ENCODE results near the gene KIF5A.
"Not testable (repeated sequence)": the region's sequence is repeated elsewhere in the genome, so short reads cannot be mapped to it uniquely, and the experiment has no call there.

The KIF5A gene

DNA sequence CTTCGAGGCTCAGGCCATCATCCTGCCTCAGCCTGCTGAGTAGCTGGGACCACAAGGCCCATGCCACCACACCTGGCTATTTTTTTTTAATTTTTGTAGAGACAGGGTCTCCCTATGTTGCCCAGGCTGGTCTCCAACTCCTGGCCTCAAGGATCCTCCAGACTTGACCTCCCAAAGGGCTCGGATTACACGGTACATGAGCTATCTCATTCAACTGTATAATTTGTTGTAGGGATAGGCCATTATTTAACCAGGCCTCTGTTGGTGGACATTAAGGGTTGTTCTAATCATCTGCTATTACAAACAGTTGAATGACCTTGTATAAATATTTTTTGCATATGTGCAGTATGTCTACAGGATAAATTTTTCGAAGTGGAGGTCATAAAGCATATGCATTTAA is 9.0 kb downstream of the KIF5A start:
- DNase-seq (ENCODE audit: low read depth) = no peak

DNA sequence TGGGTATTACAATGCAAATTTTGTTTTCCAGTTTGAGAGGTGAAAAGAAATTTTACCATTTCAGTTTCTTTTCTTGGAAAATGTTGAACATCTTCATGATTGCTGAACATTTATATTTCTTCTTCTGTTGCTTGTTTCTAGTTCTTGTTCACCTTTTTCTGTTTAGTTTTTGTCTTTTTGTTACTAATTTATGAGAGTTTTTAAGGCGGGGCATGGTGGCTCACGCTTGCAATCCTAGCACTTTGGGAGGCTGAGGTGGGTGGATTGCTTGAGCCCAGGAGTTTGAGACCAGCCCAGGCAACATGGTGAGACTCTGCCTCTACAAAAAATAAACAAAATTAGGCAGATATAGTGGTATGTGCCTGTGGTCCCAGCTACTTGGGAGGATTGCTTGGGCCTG is 10.7 kb downstream of the KIF5A start:
- no peak for DNase-seq (ENCODE audit: low read depth)

GRCh38 chr12:57561117-57561516 is 11.3 kb downstream of the KIF5A start:
- peak; percentile 56 for DNase-seq (ENCODE audit: low read depth)

DNA sequence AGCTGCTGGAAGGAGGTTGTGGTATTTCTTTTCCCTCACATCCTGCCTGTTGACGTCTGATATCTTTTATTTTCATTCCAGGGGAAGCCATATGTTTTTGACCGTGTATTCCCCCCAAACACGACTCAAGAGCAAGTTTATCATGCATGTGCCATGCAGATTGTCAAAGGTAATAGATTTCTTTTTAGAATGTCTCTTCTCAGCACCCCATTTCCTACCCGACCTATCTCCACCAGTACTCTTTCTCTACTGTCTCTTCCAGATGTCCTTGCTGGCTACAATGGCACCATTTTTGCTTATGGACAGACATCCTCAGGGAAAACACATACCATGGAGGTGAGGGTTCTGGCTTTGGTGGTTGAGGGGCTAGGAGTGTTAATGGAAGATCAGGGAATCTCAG is 13.5 kb downstream of the KIF5A start:
- no peak for DNase-seq (ENCODE audit: low read depth)

DNA sequence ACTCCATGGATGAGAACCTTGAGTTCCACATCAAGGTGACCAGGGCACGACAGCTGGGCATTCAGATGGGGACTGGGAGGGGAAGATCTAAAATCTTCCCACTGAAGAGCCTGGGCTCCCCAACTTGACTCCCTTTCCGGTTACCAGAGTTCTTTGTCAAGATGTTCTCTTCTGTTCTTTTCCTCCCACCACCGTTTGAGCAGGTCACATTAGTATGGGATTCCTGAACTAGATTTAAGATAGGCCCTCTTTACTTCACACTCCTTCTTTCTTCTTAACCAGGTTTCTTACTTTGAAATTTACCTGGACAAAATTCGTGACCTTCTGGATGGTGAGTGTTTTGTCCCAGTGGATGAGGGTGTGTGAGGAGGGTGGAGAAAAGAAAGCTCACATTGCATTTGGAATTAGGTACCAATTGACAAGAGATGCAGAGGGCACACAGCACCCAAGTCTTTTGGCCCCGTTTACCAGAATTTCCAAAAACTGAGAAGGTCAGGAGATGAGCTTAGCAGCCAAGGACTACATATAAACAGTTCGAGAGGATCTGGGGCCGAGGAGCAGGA is 14.4 kb downstream of the KIF5A start:
- DNase-seq (ENCODE audit: low read depth) = no peak

GRCh38 chr12:57568838-57569237 is 19.0 kb downstream of the KIF5A start:
- no peak for DNase-seq (ENCODE audit: low read depth)

DNA sequence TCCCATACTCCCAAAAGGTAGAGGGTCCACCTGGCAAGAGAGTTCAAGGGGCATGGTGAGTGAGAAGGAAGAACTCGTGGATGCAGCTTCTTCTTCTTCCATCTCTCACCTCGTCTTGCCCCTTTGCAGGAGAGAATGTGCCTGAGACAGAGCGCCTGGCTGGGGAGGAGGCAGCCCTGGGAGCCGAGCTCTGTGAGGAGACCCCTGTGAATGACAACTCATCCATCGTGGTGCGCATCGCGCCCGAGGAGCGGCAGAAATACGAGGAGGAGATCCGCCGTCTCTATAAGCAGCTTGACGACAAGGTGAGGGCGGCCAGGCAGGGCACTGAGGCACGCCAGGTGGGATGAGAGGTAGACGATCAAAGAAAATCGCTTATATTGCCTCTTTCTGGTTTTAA is 20.0 kb downstream of the KIF5A start:
- DNase-seq (ENCODE audit: low read depth) = no peak

- not testable (repeated sequence) for DNase-seq (ENCODE audit: low read depth)
Observed at GRCh38 chr12:57570438-57570837, 20.6 kb downstream of the KIF5A start.

- DNase-seq (ENCODE audit: low read depth) = no peak
Observed at GRCh38 chr12:57571926-57572762, 22.3 kb downstream of the KIF5A start.

DNA sequence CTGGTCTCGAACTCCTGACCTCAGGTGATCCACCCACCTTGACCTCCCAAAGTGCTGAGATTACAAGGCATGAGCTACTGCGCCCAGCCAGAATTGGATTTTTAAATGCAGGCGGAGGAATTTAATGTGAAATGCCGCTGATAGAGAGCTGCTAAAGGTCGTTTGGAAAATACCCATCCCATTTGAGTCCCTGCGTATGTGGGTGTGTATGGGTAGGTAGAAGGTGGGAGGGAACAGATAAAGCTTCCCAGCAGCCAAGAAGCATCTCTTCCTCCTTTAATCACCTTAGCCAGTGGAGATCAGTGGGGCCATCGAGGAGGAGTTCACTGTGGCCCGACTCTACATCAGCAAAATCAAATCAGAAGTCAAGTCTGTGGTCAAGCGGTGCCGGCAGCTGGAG is 25.0 kb downstream of the KIF5A start:
- no peak for DNase-seq (ENCODE audit: low read depth)

GRCh38 chr12:57575771-57576612 is 26.1 kb downstream of the KIF5A start:
- no peak for DNase-seq (ENCODE audit: low read depth)

DNA sequence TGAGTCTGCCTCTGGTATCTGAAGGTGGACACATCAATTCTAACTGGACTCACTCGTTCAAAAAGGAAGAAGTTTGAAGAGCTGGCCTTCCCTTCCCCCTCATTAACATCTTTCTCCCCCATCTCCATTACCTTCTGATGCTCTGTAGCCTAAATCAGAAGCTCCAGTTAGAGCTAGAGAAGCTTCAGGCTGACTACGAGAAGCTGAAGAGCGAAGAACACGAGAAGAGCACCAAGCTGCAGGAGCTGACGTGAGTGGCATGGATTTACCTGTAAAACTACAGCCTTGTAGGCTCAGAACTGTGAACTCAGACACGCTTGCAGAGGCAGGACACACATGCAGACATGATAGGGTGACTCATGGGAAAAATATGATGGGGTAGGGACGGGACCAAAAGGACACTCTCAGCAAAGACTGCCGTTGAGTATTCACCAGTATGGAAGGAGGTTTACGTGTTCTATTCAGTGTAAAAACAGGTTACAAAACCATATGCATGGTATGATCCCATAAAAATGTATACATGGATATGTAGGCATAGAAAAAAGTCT is 26.8 kb downstream of the KIF5A start:
- no peak for DNase-seq (ENCODE audit: low read depth)

GRCh38 chr12:57577981-57578758 is 28.3 kb downstream of the KIF5A start:
- DNase-seq (ENCODE audit: low read depth) = no peak

GRCh38 chr12:57579011-57579410 is 29.2 kb downstream of the KIF5A start:
- no peak for DNase-seq (ENCODE audit: low read depth)

DNA sequence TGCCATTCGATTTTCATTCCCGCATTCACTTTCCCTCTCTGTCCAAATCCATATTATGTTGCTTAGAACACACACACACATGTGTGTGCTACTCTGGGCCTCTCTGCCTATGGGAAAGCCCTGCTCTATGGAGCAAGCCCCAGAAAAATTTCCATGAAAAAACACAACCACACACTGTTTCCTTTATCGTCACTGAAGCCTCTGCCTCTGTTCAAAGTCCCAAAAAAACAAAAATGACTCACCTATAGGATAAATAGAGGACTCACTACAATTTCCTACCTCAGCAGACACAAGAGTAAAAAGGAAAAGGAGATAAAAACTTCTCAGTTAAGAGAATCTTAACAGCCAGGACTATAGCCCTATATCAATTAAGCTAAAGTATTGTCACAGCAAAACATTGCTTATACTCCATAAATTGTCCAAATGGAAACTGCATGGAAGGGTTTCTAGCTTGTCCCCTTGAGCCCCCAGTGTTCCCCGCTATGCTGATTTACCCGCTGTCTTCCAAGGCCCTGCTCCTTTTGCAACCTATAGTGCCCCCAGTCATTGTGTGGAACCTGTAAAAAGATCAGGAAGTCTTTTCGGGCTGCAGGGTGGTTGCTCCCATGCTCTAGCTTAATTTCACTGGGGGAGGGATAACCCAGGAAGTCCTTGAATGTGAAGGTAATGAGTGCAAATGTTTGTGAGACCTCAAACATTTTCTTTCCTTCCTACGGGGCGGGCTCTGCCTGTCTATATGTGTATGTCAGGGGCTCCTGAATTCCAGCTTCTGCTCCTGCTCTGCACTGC is 30.0 kb downstream of the KIF5A start:
- no peak for DNase-seq (ENCODE audit: low read depth)

DNA sequence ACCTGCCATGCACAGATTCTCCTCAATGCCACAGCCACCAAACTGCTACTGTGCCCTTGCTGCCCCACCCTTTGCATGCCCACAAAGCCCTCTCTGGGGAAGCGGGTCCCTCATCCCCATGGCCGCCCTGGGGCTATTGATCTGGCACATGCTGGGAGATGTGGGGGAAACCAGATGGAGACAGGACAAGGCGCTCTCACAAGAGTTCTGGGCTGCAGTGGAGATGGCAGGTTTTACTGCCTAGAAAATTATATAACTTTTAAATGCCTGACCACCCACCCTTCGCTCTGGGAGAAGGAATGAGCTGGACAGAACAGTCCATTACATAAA is 30.6 kb downstream of the KIF5A start:
- no peak for DNase-seq (ENCODE audit: low read depth)

- no peak for DNase-seq (ENCODE audit: low read depth)
Observed at GRCh38 chr12:57581802-57582201, 32.0 kb downstream of the KIF5A start.

DNA sequence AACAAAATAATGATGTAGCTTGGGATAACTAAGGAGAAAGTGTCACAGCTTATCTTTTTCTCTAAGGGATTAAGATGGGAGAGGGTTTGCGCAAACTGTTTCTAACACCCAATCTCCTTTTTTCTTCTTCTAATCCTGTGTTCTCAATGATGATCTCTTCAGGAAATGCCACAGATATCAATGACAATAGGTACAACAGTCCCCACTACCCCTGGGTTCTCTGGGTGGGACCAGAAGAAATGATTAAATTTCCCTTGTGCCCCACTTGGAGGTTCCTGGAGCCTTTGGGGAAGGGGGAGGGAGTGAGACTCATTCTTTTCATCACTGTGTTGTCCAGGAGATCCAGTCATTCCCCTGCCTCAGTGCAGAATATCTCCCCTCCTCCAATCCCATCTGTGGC is 32.6 kb downstream of the KIF5A start:
- no peak for DNase-seq (ENCODE audit: low read depth)

DNA sequence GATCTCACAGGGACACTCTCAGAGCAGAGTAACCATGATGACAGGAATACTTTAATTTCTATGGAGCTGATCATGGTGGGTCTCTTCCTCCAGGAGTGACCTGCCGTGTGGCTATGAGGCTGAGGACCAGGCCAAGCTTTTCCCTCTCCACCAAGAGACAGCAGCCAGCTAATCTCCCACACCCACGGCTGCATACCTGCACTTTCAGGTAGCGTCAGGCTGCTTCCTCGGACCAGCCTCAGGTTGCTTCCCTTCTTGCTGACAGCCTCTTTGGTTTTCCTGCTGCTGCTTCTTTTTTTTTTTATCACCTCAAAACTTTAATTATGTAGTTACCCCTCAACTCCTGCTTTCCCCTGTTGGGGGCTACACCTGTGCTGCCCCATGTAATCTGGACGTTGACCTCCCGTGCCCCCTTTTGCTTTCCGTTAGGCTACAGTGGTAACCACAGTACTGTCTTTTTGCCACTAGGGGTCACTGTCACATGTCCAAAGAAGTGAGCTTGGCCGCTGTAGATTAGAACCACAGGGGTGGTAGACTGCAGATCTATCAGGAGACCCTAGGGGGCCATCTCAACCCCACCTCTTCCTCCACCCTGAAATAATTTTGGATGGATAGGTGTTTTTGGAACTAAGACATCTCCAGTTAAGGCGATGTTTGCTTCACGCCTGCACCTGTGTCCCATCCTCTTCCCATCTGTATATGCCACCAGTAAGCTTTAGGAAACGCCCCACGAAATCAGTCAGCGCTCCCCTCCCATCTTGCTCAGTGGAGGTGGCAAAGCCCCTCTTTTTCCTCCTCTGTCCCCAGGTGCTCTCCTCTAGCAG is 33.4 kb downstream of the KIF5A start:
- DNase-seq (ENCODE audit: low read depth) = peak; percentile 76

GRCh38 chr12:57584050-57584449 is 34.2 kb downstream of the KIF5A start:
- DNase-seq (ENCODE audit: low read depth) = no peak

Data from iris pigment epithelial cell (primary cell).